DMS114 treated with DMSO at 0.1 percent for 48 hours (cell line): Measurements from ENCODE around the gene GPR62.
"Not testable (repeated sequence)": the region's sequence is repeated elsewhere in the genome, so short reads cannot be mapped to it uniquely, and the experiment has no call there.

Source experiments
- DNase-seq: peaks from one replicate; lab custom pipeline; 2025; ENCODE audit not compliant: unreplicated experiment; lab: John Stamatoyannopoulos, UW

Gene GPR62

GRCh38 chr3:51988286-51989146 is 33.3 kb downstream of the GPR62 start:
- DNase-seq: no peak

- DNase-seq: not testable (repeated sequence)
Measured at GRCh38 chr3:51990501-51990971, 35.4 kb downstream of the GPR62 start.

- no peak for DNase-seq
Measured at GRCh38 chr3:51992017-51992682, 37.0 kb downstream of the GPR62 start.

- not testable (repeated sequence) for DNase-seq
Measured at GRCh38 chr3:51993657-51994056, 38.5 kb downstream of the GPR62 start.

GRCh38 chr3:51994530-51994929 is 39.3 kb downstream of the GPR62 start:
- DNase-seq: no peak

GRCh38 chr3:51995346-51996163 is 40.4 kb downstream of the GPR62 start, which contains the start of gene RPL29:
Gene RPL29, minus strand, starts transcription at chr3:51995895. Its CDS starts 434 bp downstream, at chr3:51995461.
- DNase-seq: peak; percentile 94

GRCh38 chr3:51997172-51997571 is 42.0 kb downstream of the GPR62 start:
- no peak for DNase-seq

- DNase-seq: no peak
Measured at GRCh38 chr3:51997935-51998596, 42.9 kb downstream of the GPR62 start.

GRCh38 chr3:51998774-51999173 is 43.6 kb downstream of the GPR62 start:
- DNase-seq: no peak

GRCh38 chr3:51999846-52000245 is 44.7 kb downstream of the GPR62 start:
- no peak for DNase-seq

- DNase-seq: peak; percentile 10
Measured at GRCh38 chr3:52001443-52001974, 46.3 kb downstream of the GPR62 start.

- DNase-seq: no peak
Measured at GRCh38 chr3:52002748-52003147, 47.6 kb downstream of the GPR62 start.

- no peak for DNase-seq
Measured at GRCh38 chr3:52004163-52004787, 49.1 kb downstream of the GPR62 start.

- DNase-seq: no peak
Measured at GRCh38 chr3:52004906-52005395, 49.8 kb downstream of the GPR62 start.

GRCh38 chr3:52005571-52005986 is 50.4 kb downstream of the GPR62 start:
- DNase-seq: no peak

GRCh38 chr3:52006017-52006819 is 51.0 kb downstream of the GPR62 start:
- no peak for DNase-seq

GRCh38 chr3:52006820-52007133 is 51.6 kb downstream of the GPR62 start:
- DNase-seq: no peak
